M059J (cell line): Measurements from ENCODE around the gene RASSF6. TPM values are rescaled to one million over a fixed set of nuclear protein-coding genes. Genes with fewer than 3 reads are reported as not detected.
A peak's percentile ranks its signal among the peaks of the same experiment; 100 is the strongest.
"Not testable (repeated sequence)": the region's sequence is repeated elsewhere in the genome, so short reads cannot be mapped to it uniquely, and the experiment has no call there.

Source experiments
- DNase-seq: peaks from one replicate; pipeline ENCODE4 v3.0.0-alpha.2; 2012; ENCODE audit warnings: low read depth
- total RNA-seq: library from RNA; depleted of rRNA; stranded (reverse); fragments of >200 nt; shearing (Covaris generic); gene quantifications from 2 replicates; pipeline ENCODE4 v1.2.3, GENCODE V29; 2014; rRNA removed

The RASSF6 gene
- 0.02 TPM in 1 of 2 replicates, not detected in the other for total RNA-seq

DNA sequence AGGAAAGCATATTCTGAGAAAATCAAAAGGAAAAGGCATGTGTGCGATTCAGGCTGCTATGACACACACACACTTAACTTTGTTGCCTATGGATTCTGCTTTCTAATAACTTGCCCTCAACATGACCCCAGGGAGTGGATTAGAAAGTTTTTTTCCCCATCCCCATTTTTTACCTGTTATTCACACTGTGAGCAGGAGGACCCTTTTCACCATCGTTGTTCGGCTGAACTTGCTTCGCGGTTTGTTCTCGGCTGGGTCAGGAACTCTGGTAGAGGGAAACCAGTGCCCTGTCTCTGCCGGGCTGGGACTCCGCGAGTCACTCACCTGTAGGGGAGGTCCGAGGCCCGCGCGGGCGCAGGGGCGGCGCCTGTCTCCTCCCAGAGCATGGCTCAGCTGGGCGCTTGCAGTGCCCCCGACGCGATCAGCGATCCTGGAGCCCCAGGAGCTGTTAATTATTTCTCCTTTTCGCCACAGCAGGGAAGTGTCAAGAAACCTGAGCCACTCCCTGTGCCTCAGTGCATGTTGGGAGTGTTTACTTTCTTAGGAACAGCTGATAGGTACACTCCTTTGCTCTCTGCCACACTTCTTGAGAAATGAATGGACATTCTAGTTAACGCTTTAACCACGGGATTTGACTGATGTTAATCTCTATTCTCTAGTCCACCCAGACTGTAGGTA, at the start of gene RASSF6:
Gene RASSF6 (minus strand): TSS at position 322 of the 678 bp plus-strand sequence. CDS start 8,641 bp downstream, outside the sequence.
- DNase-seq: no peak

DNA sequence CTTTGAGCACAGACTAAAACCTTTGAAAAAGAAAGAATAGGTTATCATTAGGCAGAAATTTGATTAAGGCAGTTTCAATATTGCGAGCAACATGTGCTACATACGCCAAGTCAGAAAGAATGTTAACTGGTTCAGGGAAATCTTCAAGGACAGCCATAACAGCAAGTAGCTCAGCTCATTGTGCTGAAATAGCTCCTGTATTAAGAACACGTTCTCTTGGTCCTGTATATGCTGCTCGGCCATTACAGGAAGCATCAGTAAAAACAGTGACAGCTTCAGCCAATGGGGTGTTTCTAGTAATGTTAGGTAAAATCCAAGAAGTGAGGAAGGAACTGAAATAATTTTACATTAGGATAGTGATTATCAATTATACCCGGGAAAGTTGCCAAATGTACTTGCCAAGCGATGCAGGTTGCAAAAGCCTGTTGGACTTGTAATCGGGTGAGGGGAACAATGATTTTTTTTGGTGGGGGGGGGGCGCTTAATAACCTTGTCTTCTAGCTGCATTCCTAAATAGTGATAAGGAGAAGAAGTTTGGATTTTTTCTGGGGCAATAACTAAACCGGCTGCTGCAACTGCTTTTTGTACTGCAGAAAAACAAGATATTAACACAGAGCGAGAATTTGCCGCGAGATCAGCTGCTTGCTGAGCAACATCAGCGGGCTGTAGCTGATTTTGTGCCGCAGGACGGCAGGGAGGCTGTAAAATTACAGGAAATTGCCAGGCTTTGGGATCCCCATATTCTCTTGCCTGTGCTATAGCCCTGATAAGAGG, 49.4 kb upstream of the RASSF6 start:
- DNase-seq: no peak

- peak; percentile 72 for DNase-seq
Measured at GRCh38 chr4:73668782-73669201, 48.6 kb upstream of the RASSF6 start.

DNA sequence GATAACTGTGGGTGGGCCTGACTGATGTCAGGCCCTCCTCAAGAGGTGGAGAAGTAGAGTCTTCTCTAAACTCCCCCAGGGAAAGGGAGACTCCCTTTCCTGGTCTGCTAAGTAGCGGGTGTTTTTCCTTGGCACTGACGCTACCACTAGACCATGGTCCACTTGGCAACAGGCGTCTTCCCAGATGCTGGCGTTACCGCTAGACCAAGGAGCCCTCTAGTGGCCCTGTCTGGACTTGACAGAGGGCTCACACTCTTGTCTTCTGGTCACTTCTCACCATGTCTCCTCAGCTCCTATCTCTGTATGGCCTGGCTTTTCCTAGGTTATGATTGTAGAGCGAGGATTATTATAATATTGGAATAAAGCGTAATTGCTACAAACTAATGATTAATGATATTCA, 45.7 kb upstream of the RASSF6 start:
- not testable (repeated sequence) for DNase-seq

DNA sequence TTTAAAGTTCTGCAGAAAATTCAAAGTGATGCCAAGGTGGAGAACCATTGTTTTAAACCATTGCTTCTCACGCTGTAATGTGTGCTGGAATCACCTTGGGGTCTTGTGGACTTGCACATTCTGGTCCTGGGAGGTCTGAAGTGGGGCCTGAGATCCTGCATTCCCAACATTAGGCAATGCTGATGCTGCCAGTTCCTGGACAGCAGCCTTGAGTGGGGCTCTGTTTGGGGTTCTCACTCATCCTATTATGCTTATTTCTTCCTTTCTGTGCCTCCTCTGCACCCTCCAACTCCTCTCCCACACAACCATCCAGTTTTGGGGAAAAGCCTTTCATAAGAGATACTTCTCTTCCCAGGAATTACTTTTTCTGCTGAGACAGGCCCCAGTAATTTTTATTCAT, 44.2 kb upstream of the RASSF6 start:
- DNase-seq: no peak

DNA sequence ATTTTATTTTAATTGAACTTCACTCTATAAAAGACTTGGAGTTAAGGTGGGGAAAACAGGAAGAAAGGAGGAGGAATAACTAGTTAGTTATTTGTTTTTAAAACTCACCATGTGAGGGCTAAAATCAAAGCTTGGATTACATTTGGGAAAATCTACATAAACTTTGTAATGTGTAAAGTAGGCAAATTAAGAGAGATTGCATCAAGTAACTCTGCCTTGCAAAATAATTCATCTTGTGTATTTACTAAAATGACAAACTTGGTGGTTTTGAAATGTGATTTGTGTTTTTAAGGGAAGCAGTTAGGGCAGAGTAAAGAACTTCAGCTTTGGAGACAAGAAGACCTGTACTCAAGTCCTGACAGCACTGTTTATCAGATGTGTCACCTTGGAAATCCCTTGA, 43.3 kb upstream of the RASSF6 start:
- no peak for DNase-seq

GRCh38 chr4:73662709-73663546, 42.7 kb upstream of the RASSF6 start:
- peak; percentile 63 for DNase-seq

GRCh38 chr4:73661646-73662119, 41.4 kb upstream of the RASSF6 start:
- DNase-seq: peak; percentile 97

GRCh38 chr4:73660808-73661207, 40.6 kb upstream of the RASSF6 start:
- no peak for DNase-seq

GRCh38 chr4:73653695-73654106, 33.5 kb upstream of the RASSF6 start:
- peak; percentile 36 for DNase-seq

DNA sequence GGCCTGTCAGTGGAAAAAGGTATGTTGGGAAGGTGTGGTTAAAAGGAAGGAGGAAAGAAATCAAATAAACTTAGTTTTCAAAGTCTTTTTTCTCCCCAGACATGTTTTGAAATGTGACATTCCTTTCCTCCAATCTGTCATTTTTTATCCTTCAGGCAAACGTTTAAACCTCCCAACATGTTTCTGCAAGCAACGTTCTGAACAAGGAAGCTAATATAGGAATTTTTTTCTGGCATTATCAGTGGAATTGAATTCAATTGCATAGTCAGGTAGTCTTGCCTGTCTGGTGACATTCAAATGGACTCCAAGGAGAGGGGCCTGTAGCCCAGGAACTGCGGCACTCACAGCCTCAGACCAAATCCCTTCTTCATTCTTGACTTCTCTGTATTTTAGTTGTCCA, 30.0 kb upstream of the RASSF6 start:
- no peak for DNase-seq

GRCh38 chr4:73648478-73648877, 28.2 kb upstream of the RASSF6 start:
- DNase-seq: no peak

- no peak for DNase-seq
Measured at GRCh38 chr4:73646117-73646516, 25.9 kb upstream of the RASSF6 start.

DNA sequence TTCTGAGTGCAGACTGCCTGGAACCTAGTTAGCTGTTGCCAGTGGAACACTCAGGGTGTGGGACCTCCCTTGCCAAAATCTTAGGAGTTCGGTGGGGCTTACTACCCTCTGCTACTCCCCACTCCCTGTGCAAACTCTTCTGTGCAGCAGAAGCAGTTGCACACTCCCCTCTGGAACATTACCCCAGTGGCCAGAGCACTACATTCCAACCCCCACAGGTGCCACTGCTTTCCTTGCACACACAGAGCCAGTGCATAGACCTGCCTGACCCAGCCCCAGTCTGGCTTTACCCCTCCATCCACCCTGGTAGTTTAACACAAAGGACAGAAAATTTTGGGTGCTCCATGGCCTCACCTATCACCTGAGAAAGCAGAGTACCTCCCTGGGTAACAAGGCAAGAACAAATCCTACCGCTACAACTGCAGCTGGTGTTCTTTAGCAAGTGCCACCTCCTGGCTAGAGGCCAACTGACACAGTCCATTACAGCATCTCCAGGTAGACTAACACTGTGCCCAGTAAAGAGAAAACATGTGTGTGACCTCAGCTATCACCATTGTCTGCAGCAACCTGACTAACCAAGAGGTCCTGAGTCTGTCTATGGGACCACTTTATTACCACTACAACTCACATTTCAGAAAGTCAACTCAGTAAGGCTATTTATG, 11.5 kb upstream of the RASSF6 start:
- no peak for DNase-seq

DNA sequence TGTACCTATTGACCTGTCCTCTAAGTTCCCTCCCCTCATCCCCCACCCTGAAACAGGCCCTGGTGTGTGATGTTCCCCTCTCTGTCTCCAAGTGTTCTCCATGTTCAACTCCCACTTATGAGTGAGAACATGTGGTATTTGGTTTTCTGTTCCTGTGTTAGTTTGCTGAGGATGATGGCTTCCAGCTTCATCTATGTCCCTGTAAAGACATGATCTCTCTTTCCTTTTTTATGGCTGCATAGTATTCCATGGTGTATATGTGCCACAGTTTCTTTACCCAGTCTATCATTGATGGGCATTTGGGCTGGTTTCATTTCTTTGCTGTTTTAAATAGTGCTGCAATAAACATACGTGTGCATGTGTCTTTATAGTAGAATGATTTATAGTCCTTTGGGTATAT, 8.6 kb upstream of the RASSF6 start:
- not testable (repeated sequence) for DNase-seq

- no peak for DNase-seq
Measured at GRCh38 chr4:73621357-73621756, 1.1 kb upstream of the RASSF6 start.

- no peak for DNase-seq
Measured at GRCh38 chr4:73619346-73619745, 890 bp downstream of the RASSF6 start.

DNA sequence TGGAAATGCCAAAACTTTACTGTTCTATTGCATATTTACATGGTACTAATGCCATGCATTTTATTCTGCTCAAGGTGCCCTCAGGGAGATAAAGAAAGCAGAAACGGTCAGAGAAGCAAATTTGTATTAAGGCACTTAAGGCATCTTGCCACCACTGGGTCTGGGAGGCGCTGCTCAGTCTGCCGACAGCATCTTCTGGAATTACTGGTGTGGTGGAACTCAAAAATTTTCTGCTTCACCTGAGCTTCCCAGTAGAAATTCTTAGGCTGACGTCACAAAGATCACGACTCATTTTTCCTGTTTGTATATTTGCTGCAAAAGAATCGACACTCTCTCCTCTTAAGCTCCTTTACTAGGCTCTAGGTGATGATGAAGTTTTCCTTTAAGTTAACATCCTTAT, 3.0 kb downstream of the RASSF6 start:
- DNase-seq: no peak

GRCh38 chr4:73615613-73616012, 4.6 kb downstream of the RASSF6 start:
- no peak for DNase-seq

GRCh38 chr4:73614311-73614867, 5.8 kb downstream of the RASSF6 start:
- DNase-seq: no peak

- DNase-seq: no peak
Measured at GRCh38 chr4:73613130-73613529, 7.1 kb downstream of the RASSF6 start.
